NCI-H526 (cell line): ENCODE results near the gene CTRB2.

ENCODE experiments used
- DNase-seq, 2 experiments: peaks; one replicate each; lab custom pipeline; 2025; lab: John Stamatoyannopoulos, UW

Gene CTRB2

GRCh38 chr16:75175074-75175473 is 31.9 kb downstream of the CTRB2 start:
- no peak for DNase-seq

DNA sequence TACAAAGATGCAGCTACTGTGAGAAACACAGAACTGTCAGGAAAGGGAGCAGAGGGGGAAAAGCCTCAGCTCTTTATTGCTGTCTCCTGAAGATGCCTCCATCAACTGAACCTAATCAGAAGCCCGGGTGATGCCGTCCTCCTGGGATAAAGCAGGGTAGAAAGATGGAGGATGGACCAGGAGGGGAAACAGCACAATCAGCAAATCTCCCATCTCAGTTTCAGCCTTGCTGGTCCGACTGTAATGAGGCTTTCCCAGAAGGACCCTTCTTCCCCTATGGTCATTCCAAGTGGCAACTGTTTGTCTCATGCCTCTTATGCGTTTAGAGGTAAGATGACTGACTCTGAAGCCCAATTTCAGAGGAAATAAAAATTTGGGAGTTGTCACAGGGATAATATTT is 34.4 kb downstream of the CTRB2 start:
- DNase-seq, result no peak

- no peak for DNase-seq
Measured at GRCh38 chr16:75169899-75170405, 37.0 kb downstream of the CTRB2 start.

GRCh38 chr16:75160386-75160785 is 46.6 kb downstream of the CTRB2 start:
- no peak for DNase-seq
